Measurements from ENCODE around the gene SLK. TPM values are rescaled to one million over a fixed set of nuclear protein-coding genes. Genes with fewer than 3 reads are reported as not detected.

The SLK gene
- total RNA-seq, 1 donor from 2014 or later, result 30.2 TPM

GRCh38 chr10:104026762-104027161, 59.8 kb downstream of the SLK start:
- no peak for DNase-seq (ENCODE audit: low spot score in 2 of 2, unreplicated experiment in 2 of 2)
- TF ChIP-seq, protein P1, sequence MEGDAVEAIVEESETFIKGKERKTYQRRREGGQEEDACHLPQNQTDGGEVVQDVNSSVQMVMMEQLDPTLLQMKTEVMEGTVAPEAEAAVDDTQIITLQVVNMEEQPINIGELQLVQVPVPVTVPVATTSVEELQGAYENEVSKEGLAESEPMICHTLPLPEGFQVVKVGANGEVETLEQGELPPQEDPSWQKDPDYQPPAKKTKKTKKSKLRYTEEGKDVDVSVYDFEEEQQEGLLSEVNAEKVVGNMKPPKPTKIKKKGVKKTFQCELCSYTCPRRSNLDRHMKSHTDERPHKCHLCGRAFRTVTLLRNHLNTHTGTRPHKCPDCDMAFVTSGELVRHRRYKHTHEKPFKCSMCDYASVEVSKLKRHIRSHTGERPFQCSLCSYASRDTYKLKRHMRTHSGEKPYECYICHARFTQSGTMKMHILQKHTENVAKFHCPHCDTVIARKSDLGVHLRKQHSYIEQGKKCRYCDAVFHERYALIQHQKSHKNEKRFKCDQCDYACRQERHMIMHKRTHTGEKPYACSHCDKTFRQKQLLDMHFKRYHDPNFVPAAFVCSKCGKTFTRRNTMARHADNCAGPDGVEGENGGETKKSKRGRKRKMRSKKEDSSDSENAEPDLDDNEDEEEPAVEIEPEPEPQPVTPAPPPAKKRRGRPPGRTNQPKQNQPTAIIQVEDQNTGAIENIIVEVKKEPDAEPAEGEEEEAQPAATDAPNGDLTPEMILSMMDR (IDR thresholded peaks at IDR 0.05; ENCODE audit: unreplicated experiment), result no peak
- Mint-ChIP-seq H3K9me3 (no peaks in the 10 kb centered on the region), H3K4me1 (peaks cover 2% of the 10 kb centered on the region), H3K27me3 (ENCODE audit: low read depth) (no peaks in the 10 kb centered on the region), H3K27ac (no peak overlapping the region), H3K4me3 (no peak overlapping the region), H3K36me3 (peaks cover 27% of the 10 kb centered on the region)

DNA sequence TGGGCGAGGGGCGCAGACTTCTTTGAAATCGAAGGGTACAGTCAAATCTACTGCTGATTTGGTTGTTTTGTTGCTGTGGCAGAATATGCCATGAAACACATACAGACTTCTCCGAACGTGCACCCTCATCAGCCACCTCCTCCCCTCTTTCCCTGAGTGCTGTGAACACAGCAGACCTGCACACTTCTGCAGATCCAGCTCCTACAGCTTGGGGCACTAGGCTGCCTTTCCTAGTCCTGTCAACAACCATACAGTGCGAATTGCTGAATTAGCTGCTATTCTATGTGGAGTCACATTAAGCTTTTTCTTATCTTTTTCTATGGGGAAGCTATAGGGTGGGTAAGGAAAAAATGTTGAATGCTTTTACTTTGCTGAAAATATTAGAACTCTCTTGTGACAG, 61.2 kb downstream of the SLK start:
- Mint-ChIP-seq H3K27ac (peak overlapping the region; percentile 13), H3K36me3 (peaks cover 18% of the 10 kb centered on the region), H3K9me3 (no peaks in the 10 kb centered on the region), H3K4me1 (peaks cover 2% of the 10 kb centered on the region), H3K4me3 (no peak overlapping the region), H3K27me3 (ENCODE audit: low read depth) (no peaks in the 10 kb centered on the region)
- no peak for DNase-seq (ENCODE audit: low spot score in 2 of 2, unreplicated experiment in 2 of 2)
- TF ChIP-seq, protein P1 (IDR thresholded peaks at IDR 0.05; ENCODE audit: unreplicated experiment), result no peak

DNA sequence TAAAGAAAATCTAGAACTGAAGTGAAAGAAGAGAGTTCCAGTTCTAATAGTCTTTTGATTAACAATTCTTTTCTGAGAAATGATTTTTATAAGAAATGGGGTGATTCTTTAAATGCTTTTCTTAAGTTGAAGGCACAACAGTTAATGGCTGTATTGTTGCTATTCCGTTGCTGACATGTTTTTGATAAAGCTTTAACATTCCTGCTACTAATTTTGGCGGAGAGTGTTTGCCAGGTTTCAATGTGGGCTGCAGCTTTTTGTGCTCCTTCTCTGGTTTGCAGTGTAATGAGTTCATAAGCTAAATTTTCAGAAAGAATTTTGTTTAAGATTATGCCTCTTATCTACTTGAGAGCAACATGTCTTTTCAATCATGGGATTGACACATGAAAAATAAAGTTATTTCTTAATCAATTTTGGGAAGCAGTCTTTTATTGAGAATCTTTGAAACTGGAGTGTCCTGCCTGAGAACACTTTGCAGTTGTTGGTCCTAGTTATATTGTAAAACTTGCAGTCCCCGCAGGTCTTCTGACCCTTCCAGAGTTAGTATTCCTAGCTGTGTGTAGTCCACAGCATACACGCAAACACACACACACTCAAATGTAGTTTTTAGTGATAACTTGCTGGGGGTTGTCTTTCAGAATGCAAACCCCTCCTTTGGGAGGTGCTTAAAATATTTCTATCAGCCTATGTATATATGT, 62.0 kb downstream of the SLK start:
- TF ChIP-seq, protein P1 (IDR thresholded peaks at IDR 0.05; ENCODE audit: unreplicated experiment), result no peak
- Mint-ChIP-seq H3K27ac (no peak overlapping the region), H3K27me3 (ENCODE audit: low read depth) (no peaks in the 10 kb centered on the region), H3K9me3 (no peaks in the 10 kb centered on the region), H3K4me3 (no peak overlapping the region), H3K36me3 (peaks cover 12% of the 10 kb centered on the region), H3K4me1 (peaks cover 2% of the 10 kb centered on the region)
- DNase-seq (ENCODE audit: low spot score in 2 of 2, unreplicated experiment in 2 of 2), result no peak

DNA sequence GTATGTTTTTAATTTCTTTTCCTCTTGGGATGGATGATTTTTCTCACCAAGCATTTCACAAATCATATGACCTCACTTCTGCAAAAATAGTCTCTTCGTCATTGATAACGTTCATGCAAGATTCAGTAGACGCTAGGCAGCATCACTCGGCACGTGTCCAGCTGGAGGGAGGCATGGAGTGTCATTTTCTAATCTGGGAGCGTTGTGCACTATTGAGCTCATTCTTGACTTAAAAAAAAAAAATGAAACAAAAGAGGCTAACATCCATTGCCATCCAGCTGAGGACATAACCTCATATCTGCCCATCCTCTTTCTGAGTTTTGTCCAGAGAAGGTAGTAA, 62.6 kb downstream of the SLK start:
- Mint-ChIP-seq H3K27ac (no peak overlapping the region), H3K4me3 (no peak overlapping the region), H3K27me3 (ENCODE audit: low read depth) (no peaks in the 10 kb centered on the region), H3K4me1 (peaks cover 2% of the 10 kb centered on the region), H3K36me3 (peaks cover 8% of the 10 kb centered on the region), H3K9me3 (no peaks in the 10 kb centered on the region)
- TF ChIP-seq, protein P1 (IDR thresholded peaks at IDR 0.05; ENCODE audit: unreplicated experiment), result no peak
- no peak for DNase-seq (ENCODE audit: low spot score in 2 of 2, unreplicated experiment in 2 of 2)

DNA sequence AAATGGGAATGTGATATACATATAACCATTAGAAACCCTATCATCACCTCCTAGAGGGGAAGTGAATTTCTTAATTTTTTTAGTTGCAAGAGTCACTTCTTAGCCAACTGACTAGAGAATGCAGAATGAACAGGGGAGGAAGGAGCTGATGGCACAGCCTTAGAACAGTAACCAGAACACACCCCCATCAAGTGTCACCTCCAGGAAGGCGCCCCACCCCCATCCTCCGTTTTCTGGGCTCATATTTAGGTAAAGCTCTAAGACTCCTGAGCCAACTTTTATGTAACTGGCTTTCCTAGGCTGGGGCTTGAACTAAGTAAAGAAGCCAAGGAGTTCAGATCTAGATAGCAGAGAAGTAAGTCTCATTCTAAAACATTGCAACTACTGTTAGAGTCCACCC, 64.7 kb downstream of the SLK start:
- H3K27me3 Mint-ChIP-seq (ENCODE audit: low read depth), result no peaks in the 10 kb centered on the region
- peaks cover 7% of the 10 kb centered on the region for H3K36me3 Mint-ChIP-seq
- TF ChIP-seq, protein P1 (IDR thresholded peaks at IDR 0.05; ENCODE audit: unreplicated experiment), result no peak
- no peaks in the 10 kb centered on the region for H3K9me3 Mint-ChIP-seq
- DNase-seq (ENCODE audit: low spot score in 2 of 2, unreplicated experiment in 2 of 2), result no peak
- no peak overlapping the region for H3K4me3 Mint-ChIP-seq
- H3K27ac Mint-ChIP-seq, result no peak overlapping the region
- H3K4me1 Mint-ChIP-seq, result peaks cover 2% of the 10 kb centered on the region

Data from mesothelial cell of epicardium (in vitro differentiated cells).